Caco-2 (cell line): ENCODE results near the gene SYVN1. TPM values are rescaled to one million over a fixed set of nuclear protein-coding genes. Genes with fewer than 3 reads are reported as not detected.

Source experiments
- Bru-seq: library from RNA; stranded (reverse); fragments of 400-500 nt; gene quantifications from one replicate; lab custom pipeline; 2021; lab: Mats Ljungman, UMichigan
- BruChase-seq, 2 experiments: library from RNA; stranded (reverse); fragments of 400-500 nt; gene quantifications; one replicate each; lab custom pipeline; 2021; lab: Mats Ljungman, UMichigan
- BruUV-seq: library from RNA; stranded (reverse); fragments of 400-500 nt; replicated peaks from 2 replicates; lab custom pipeline; 2021; lab: Mats Ljungman, UMichigan
- CTCF ChIA-PET: fragments of 300-600 bp; sonication (Branson Sonifier 250); formaldehyde crosslinking; loops from one replicate; lab custom pipeline; 2022; ENCODE audit warnings: antibody characterized with exemption; lab: Charles Lee
- POLR2A ChIA-PET: fragments of 300-600 bp; sonication (Branson Sonifier 250); formaldehyde crosslinking; loops from one replicate; lab custom pipeline; 2022; ENCODE audit warnings: antibody characterized with exemption; lab: Charles Lee
- DNase-seq, 2 experiments: peaks; one replicate each; pipeline versions ENCODE4 v3.0.0 to v3.0.0-alpha.2; 2020 to 2022
- H3K27me3 ChIP-seq: replicated peaks from 2 replicates; pipeline ENCODE4 v1.6.0; 2011; ENCODE audit warnings: low read length; ENCODE audit not compliant: control insufficient read depth, insufficient read depth
- H3K36me3 ChIP-seq: 2 replicates; pipeline ENCODE4 v1.5.1; 2011; ENCODE audit warnings: low read length; ENCODE audit not compliant: control insufficient read depth, insufficient read depth
- H3K4me1 ChIP-seq: fragments of 250-450 bp; sonication (Bioruptor Pico); 2 replicates; pipeline ENCODE4 v1.5.1; 2020; ENCODE audit warnings: mild to moderate bottlenecking
- H3K4me3 ChIP-seq: 2 replicates; pipeline ENCODE4 v1.5.1; 2011; ENCODE audit warnings: low read depth, mild to moderate bottlenecking, control low read depth, low read length
- H3K9me3 ChIP-seq: fragments of 250-450 bp; sonication (Bioruptor Pico); 2 replicates; pipeline ENCODE4 v1.5.1; 2020; ENCODE audit warnings: mild to moderate bottlenecking, moderate library complexity
- H3K27ac Mint-ChIP-seq: one replicate; pipeline ENCODE4 v1.8.0; 2022; ENCODE audit warnings: mixed read lengths; ENCODE audit not compliant: unreplicated experiment
- H3K27me3 Mint-ChIP-seq: one replicate; pipeline ENCODE4 v1.8.0; 2022; ENCODE audit warnings: mixed read lengths; ENCODE audit not compliant: insufficient read depth, unreplicated experiment
- H3K36me3 Mint-ChIP-seq: one replicate; pipeline ENCODE4 v1.8.0; 2022; ENCODE audit warnings: mild to moderate bottlenecking, mixed read lengths; ENCODE audit not compliant: insufficient read depth, unreplicated experiment
- H3K4me1 Mint-ChIP-seq: one replicate; pipeline ENCODE4 v1.8.0; 2022; ENCODE audit warnings: low read depth, mixed read lengths; ENCODE audit not compliant: unreplicated experiment
- H3K4me3 Mint-ChIP-seq: one replicate; pipeline ENCODE4 v1.8.0; 2022; ENCODE audit warnings: mild to moderate bottlenecking, moderate library complexity, mixed read lengths; ENCODE audit not compliant: unreplicated experiment
- H3K9me3 Mint-ChIP-seq: one replicate; pipeline ENCODE4 v1.8.0; 2022; ENCODE audit warnings: mixed read lengths; ENCODE audit not compliant: unreplicated experiment
- intact Hi-C: fragments of 100-400 bp; cut with micrococcal nuclease; formaldehyde crosslinking; loops from one replicate; pipeline ENCODE4 v1.10.0; 2022; ENCODE audit not compliant: unreplicated experiment
- long read RNA-seq: library from polyadenylated mRNA; stranded (forward); transcript quantifications from one replicate; pipeline ENCODE4 v2.0.0, GENCODE V29; 2022
- total RNA-seq: library from RNA; stranded (reverse); gene quantifications from 2 replicates; pipeline ENCODE4 v1.2.3, GENCODE V29; 2022
- TF ChIP-seq, protein P1 (sequence below), 2 experiments: fragments of 200-600 bp in 1 of 2; IDR thresholded peaks; 1 replicate in 1 of 2; 2 replicates in 1 of 2; pipeline versions ENCODE4 v1.5.1 to v1.8.0; 2011 to 2022; ENCODE audit warnings: antibody characterized with exemption in 1 of 2, control low read depth in 1 of 2, inconsistent platforms in 1 of 2, low read depth in 1 of 2, low read length in 1 of 2, mild to moderate bottlenecking in 1 of 2, moderate library complexity in 1 of 2; ENCODE audit not compliant: insufficient read depth in 1 of 2, severe bottlenecking in 1 of 2, unreplicated experiment in 1 of 2

Gene SYVN1
- total RNA-seq: 50.9 and 56.5 TPM in 2 replicates
- Bru-seq, nascent RNA: percentile 69 among the genes with signal in this experiment
- BruChase-seq, experiment 1, labeled RNA remaining after a 2-hour chase: percentile 79 among the genes with signal in this experiment
- BruChase-seq, experiment 2, labeled RNA remaining after a 6-hour chase: percentile 89 among the genes with signal in this experiment
- long read RNA-seq, transcript SYVN1-203 (16 exons, 3,052 nt): major isoform, 5 of 21 reads
- long read RNA-seq, partial matches to known transcripts: 6 of 21 reads
- long read RNA-seq, other reads (novel, unspliced or antisense): 9 of 21 reads

DNA sequence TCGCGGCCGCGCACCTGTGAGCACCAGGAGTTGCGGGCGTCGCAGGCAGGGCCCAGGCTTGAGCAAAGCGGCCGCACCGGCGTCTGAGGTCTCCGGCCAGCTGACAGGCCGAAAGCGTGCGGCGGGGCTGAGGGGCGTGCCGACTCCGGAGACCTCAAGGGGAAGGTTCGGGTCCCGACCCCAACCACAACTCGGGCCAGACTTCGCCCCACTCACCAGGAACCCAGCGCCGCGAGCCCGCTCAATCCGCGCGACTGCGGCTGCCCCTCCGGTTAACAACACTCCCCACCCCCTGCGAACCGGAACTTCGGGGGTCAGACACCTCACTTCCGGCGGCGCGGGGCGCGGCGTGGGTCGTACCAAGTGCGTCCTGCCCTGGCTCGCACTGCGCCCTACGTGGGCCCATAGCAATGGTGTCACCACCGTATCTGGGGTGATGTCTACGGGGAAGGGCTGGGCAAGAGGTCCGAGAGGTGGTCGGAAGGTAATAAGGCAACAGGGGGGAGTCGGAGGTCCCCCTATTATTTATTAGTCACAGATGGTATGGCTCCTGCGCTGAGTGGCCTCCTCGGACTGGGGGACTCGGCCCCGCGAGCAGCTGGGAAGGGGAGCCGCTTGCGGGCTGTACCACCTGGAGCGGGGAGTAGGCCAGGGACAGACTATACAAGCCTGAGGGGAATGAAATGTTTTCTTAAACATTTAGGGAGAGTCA is at the start of gene SYVN1:
TSS of gene SYVN1 (minus strand) at position 280 of the 712 bp plus-strand sequence. CDS start 918 bp downstream, outside the sequence.
- H3K27ac Mint-ChIP-seq: peak within 1 kb of the TSS; percentile 100
- BruUV-seq: no TSS peak
- H3K27me3 ChIP-seq: no peaks in the 10 kb centered on the region
- peak within 1 kb of the TSS; percentile 99 for H3K4me3 ChIP-seq
- peak within 1 kb of the TSS; percentile 93 for H3K4me3 Mint-ChIP-seq
- no peaks in the 10 kb centered on the region for H3K9me3 Mint-ChIP-seq
- H3K36me3 ChIP-seq: peaks cover 7% of the 10 kb centered on the region
- H3K27me3 Mint-ChIP-seq: no peaks in the 10 kb centered on the region
- TF ChIP-seq, protein P1, sequence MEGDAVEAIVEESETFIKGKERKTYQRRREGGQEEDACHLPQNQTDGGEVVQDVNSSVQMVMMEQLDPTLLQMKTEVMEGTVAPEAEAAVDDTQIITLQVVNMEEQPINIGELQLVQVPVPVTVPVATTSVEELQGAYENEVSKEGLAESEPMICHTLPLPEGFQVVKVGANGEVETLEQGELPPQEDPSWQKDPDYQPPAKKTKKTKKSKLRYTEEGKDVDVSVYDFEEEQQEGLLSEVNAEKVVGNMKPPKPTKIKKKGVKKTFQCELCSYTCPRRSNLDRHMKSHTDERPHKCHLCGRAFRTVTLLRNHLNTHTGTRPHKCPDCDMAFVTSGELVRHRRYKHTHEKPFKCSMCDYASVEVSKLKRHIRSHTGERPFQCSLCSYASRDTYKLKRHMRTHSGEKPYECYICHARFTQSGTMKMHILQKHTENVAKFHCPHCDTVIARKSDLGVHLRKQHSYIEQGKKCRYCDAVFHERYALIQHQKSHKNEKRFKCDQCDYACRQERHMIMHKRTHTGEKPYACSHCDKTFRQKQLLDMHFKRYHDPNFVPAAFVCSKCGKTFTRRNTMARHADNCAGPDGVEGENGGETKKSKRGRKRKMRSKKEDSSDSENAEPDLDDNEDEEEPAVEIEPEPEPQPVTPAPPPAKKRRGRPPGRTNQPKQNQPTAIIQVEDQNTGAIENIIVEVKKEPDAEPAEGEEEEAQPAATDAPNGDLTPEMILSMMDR (IDR thresholded peaks at IDR 0.05; ENCODE audit: insufficient read depth in 1 of 2, low read depth in 1 of 2, low read length in 1 of 2, severe bottlenecking in 1 of 2, unreplicated experiment in 1 of 2): no peak
- H3K9me3 ChIP-seq: no peaks in the 10 kb centered on the region
- intact Hi-C loops: no loop called here
- H3K4me1 ChIP-seq: 0 out of 2 replicates have a peak, but pooled peaks cover 5% of the 10 kb centered on the region
- peak; percentile 91 to 92 for DNase-seq
- CTCF ChIA-PET: interaction anchor here (0.8 to 2.5 kb wide), 11 partner anchors 12 to 212 kb away, joined by 3 to 22 read pairs (median 5); partner anchors contain the start of genes ARL2, CAPN1, FAU and MRPL49
- POLR2A ChIA-PET: interaction anchor here (0.5 to 2.7 kb wide), 15 partner anchors 12 to 949 kb away, joined by 3 to 48 read pairs (median 4); partner anchors contain the start of genes CAPN1, FAU, MRPL49 and POLA2
- H3K4me1 Mint-ChIP-seq: peaks cover 8% of the 10 kb centered on the region
- peaks cover 48% of the 10 kb centered on the region for H3K36me3 Mint-ChIP-seq

DNA sequence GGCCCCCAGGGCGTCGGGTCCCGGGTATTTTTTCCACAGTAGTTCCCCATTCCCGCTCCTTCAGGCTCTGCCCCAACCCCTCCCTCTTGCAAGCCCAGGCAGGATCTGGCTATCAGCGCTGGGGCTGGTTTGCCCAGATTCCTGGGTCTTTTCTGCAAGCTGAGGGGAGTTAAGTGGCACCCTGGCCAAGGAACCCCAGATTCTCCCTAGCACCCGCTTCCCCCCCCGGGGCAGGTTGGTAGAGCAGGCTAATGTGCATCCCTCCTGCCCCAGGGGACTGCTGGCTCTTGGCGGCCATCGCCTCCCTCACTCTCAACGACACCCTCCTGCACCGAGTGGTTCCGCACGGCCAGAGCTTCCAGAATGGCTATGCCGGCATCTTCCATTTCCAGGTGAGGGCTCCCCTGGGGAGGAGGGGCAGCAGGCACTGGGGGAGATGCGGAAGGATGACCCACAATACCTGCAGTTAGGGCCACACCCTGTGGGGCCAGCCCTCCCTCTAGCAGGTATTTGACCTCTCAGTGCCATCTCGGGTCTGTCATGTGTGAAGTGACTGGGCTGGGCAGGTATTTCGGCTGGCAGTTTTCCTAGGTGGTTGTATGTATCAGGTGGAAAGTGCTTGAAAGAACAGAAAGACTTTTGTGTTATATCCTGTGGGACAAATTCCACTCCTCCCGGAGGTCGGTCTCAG is 49.0 kb upstream of the SYVN1 start:
- Histone ChIP-seq H3K36me3 (peaks cover 8% of the 10 kb centered on the region), H3K4me1 (peaks cover 13% of the 10 kb centered on the region), H3K27me3 (no peaks in the 10 kb centered on the region), H3K9me3 (no peaks in the 10 kb centered on the region), H3K4me3 (no peak overlapping the region)
- TF ChIP-seq, protein P1 (IDR thresholded peaks at IDR 0.05; ENCODE audit: insufficient read depth in 1 of 2, low read depth in 1 of 2, low read length in 1 of 2, severe bottlenecking in 1 of 2, unreplicated experiment in 1 of 2): no peak
- ChIA-PET POLR2A (interaction anchor here (2.7 kb wide), 1 partner anchor 61 kb away, joined by 9 read pairs; the partner anchor contains the start of genes FAU and MRPL49), CTCF (interaction anchor here (1.0 to 2.0 kb wide), 2 partner anchors 17 to 73 kb away, joined by 4 to 8 read pairs; no protein-coding TSS in a partner anchor)
- Mint-ChIP-seq H3K4me3 (peak overlapping the region; percentile 85), H3K27ac (peak overlapping the region; percentile 32), H3K4me1 (no peaks in the 10 kb centered on the region), H3K9me3 (no peaks in the 10 kb centered on the region), H3K27me3 (no peaks in the 10 kb centered on the region), H3K36me3 (peaks cover 23% of the 10 kb centered on the region)
- TSS peak; percentile 18 for BruUV-seq
- intact Hi-C loops: no loop called here
- DNase-seq: no peak
